ENCODE data around the gene HOXB7. TPM values are rescaled to one million over a fixed set of nuclear protein-coding genes. Genes with fewer than 3 reads are reported as not detected.

HOXB7 gene
- total and polyA plus RNA-seq, 2 of the 13 experiments (the other 11 are each of a cell fraction or from before 2014, with no cell fraction given): 0.04 TPM; not detected in 1

GRCh38 chr17:48599354-48599753, 11.5 kb downstream of the HOXB7 start (continued):
- TF ChIP-seq ZNF10 (CRISPR knock-in tag; IDR thresholded peaks at IDR 0.05; ENCODE audit: borderline replicate concordance, low read depth): no peak
- TF ChIP-seq CC2D1A (CRISPR knock-in tag; IDR thresholded peaks at IDR 0.05): no peak
- TF ChIP-seq ZNF598 (CRISPR knock-in tag; IDR thresholded peaks at IDR 0.05; ENCODE audit: borderline replicate concordance): no peak
- TF ChIP-seq, protein P1, sequence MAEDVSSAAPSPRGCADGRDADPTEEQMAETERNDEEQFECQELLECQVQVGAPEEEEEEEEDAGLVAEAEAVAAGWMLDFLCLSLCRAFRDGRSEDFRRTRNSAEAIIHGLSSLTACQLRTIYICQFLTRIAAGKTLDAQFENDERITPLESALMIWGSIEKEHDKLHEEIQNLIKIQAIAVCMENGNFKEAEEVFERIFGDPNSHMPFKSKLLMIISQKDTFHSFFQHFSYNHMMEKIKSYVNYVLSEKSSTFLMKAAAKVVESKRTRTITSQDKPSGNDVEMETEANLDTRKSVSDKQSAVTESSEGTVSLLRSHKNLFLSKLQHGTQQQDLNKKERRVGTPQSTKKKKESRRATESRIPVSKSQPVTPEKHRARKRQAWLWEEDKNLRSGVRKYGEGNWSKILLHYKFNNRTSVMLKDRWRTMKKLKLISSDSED (CRISPR knock-in tag; IDR thresholded peaks at IDR 0.05): no peak
- TF ChIP-seq JUN (CRISPR knock-in tag; IDR thresholded peaks at IDR 0.05): no peak
- no peak for TF ChIP-seq TOPORS (CRISPR knock-in tag; IDR thresholded peaks at IDR 0.05)
- no peak for TF ChIP-seq ZBTB3 (CRISPR knock-in tag; IDR thresholded peaks at IDR 0.05; ENCODE audit: borderline replicate concordance, low read depth)
- no peak for TF ChIP-seq ZNF777 (CRISPR knock-in tag; IDR thresholded peaks at IDR 0.05)
- TF ChIP-seq PRPF4 (IDR thresholded peaks at IDR 0.05; ENCODE audit: low read depth, low read length, poor library complexity, severe bottlenecking): no peak

DNA sequence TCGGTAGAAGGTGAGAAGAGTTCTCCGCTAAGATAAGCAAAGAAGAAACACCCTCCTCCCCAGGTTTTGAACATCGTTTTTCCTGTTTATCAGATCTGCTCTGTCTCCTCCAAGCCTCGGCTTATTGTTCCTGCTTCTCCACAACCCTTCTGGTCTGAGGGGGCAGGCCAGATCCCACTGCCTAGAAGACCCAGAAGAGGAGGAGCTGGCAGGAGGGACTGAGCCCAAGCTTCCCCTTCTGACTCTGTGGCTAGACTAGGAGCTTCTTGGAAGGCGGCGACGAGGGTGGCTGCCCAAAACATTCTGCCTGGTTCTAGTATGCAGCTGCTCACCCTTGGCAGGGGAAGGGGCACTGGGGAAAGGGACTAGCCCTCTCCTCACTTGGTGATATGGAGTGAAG, 12.1 kb downstream of the HOXB7 start:
- no peak for ATAC-seq
- Histone ChIP-seq H3K4me1 (ENCODE audit: insufficient read depth, low read length) (peaks cover 17% of the 10 kb centered on the region; the same call in 1 of the 2 replicates), H4K20me1 (ENCODE audit: insufficient read depth, low read length) (peaks cover 2% of the 10 kb centered on the region; the same call in 1 of the 2 replicates), H3K4me3 (replicated peaks in 1 of 3; ENCODE audit: insufficient read depth in 1 of 3, low read depth in 2 of 3, low read length in 3 of 3) (no peak overlapping the region), H3K4me2 (ENCODE audit: low read depth, low read length) (no peak overlapping the region), H3K9ac (ENCODE audit: insufficient read depth, low read depth, low read length) (no peak overlapping the region), H3K79me2 (ENCODE audit: insufficient read depth, low read length) (no peaks in the 10 kb centered on the region), H3K36me3 (replicated peaks in 1 of 2; ENCODE audit: control insufficient read depth in 1 of 2, insufficient read depth in 2 of 2, low read length in 2 of 2) (no peaks in the 10 kb centered on the region), H3K27ac (ENCODE audit: extremely low read length, insufficient read depth, low read length) (no peak overlapping the region), H3K27me3 (ENCODE audit: control insufficient read depth in 1 of 2, insufficient read depth in 2 of 2, low read length in 2 of 2) (peaks cover 55 to 98% of the 10 kb centered on the region in 2 experiments), H2AFZ (ENCODE audit: low read length) (no peak overlapping the region), H3K9me3 (ENCODE audit: low read length) (no peaks in the 10 kb centered on the region)
- no peak for TF ChIP-seq ZNF619 (CRISPR knock-in tag; IDR thresholded peaks at IDR 0.05)
- no peak for TF ChIP-seq MEIS2 (CRISPR knock-in tag; IDR thresholded peaks at IDR 0.05)
- ChIA-PET CTCF (ENCODE audit: low intra/inter-chr PET ratio, low total read pairs) (no interaction called here), POLR2A (no interaction called here)
- BruUV-seq (replicated peaks): no TSS peak
- WGBS (ENCODE audit: low lambda C conversion rate): 2% methylated on average over 7 of the region's 7 CpGs
- intact Hi-C loops (cut with micrococcal nuclease; ENCODE audit: unreplicated experiment): no loop called here
- FAIRE-seq: no peak
- DNase-seq (ENCODE audit: low spot score): no peak
- in situ Hi-C loops (cut with HindIII; ENCODE audit: extremely low pct_ligation_motif_present, low pct_unique_long_range_greater_than_20kb): loop anchor here (5.0 kb wide), 1 partner anchor 446 kb away; no protein-coding TSS in a partner anchor

Data from HepG2 (cell line).